ENCODE measurements around the gene ALDH2. TPM values are rescaled to one million over a fixed set of nuclear protein-coding genes. Genes with fewer than 3 reads are reported as not detected.
"Not testable (repeated sequence)": the region's sequence is repeated elsewhere in the genome, so short reads cannot be mapped to it uniquely, and the experiment has no call there.

Gene ALDH2
- total RNA-seq, 1 donor from 2014 or later, result 68.4 TPM

GRCh38 chr12:111828338-111828979 is 61.7 kb downstream of the ALDH2 start:
- H3K27ac Mint-ChIP-seq (ENCODE audit: unreplicated experiment), result no peak overlapping the region
- DNase-seq (ENCODE audit: extremely low spot score, unreplicated experiment), result no peak
- H3K27me3 Mint-ChIP-seq (ENCODE audit: unreplicated experiment), result peaks cover 30% of the 10 kb centered on the region
- no peaks in the 10 kb centered on the region for H3K9me3 Mint-ChIP-seq (ENCODE audit: unreplicated experiment)
- no peaks in the 10 kb centered on the region for H3K4me1 Mint-ChIP-seq (ENCODE audit: unreplicated experiment)
- no peaks in the 10 kb centered on the region for H3K36me3 Mint-ChIP-seq (ENCODE audit: unreplicated experiment)
- no peak overlapping the region for H3K4me3 Mint-ChIP-seq (ENCODE audit: unreplicated experiment)
- no peak for TF ChIP-seq CTCF (IDR thresholded peaks at IDR 0.05)

DNA sequence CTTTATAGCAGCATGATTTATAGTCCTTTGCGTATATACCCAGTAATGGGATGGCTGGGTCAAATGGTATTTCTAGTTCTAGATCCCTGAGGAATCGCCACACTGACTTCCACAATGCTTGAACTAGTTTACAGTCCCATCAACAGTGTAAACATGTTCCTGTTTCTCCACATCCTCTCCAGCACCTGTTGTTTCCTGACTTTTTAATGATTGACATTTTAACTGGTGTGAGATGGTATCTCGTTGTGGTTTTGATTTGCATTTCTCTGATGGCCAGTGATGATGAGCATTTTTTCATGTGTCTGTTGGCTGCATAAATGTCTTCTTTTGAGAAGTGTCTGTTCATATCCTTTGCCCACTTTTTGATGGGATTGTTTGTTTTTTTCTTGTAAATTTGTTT is 62.9 kb downstream of the ALDH2 start:
- not testable (repeated sequence) for DNase-seq (ENCODE audit: extremely low spot score, unreplicated experiment); H3K36me3 Mint-ChIP-seq (ENCODE audit: unreplicated experiment); H3K27ac Mint-ChIP-seq (ENCODE audit: unreplicated experiment); H3K4me1 Mint-ChIP-seq (ENCODE audit: unreplicated experiment); H3K9me3 Mint-ChIP-seq (ENCODE audit: unreplicated experiment); H3K4me3 Mint-ChIP-seq (ENCODE audit: unreplicated experiment)
- H3K27me3 Mint-ChIP-seq (ENCODE audit: unreplicated experiment), result peaks cover 23% of the 10 kb centered on the region

DNA sequence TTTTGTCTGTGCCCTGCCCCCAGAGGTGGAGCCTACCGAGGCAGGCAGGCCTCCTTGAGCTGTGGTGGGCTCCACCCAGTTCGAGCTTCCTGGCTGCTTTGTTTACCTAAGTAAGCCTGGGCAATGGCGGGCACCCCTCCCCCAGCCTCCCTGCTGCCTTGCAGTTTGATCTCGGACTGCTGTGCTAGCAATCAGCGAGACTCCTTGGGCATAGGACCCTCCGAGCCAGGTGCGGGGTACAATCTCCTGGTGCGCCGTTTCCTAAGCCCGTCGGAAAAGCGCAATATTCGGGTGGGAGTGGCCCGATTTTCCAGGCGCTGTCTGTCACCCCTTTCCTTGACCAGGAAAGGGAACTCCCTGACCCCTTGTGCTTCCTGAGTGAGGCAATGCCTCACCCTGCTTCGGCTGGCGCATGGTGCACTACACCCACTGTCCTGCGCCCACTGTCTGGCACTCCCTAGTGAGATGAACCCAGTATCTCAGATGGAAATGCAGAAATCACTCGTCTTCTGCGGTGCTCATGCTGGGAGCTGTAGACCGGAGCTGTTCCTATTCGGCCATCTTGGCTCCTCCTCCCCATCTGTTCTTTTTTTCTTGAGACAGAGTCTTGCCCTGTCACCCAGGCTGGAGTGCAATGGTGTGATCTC is 68.1 kb downstream of the ALDH2 start:
- not testable (repeated sequence) for H3K4me1 Mint-ChIP-seq (ENCODE audit: unreplicated experiment); DNase-seq (ENCODE audit: extremely low spot score, unreplicated experiment); H3K4me3 Mint-ChIP-seq (ENCODE audit: unreplicated experiment); H3K9me3 Mint-ChIP-seq (ENCODE audit: unreplicated experiment); H3K36me3 Mint-ChIP-seq (ENCODE audit: unreplicated experiment)
- peaks cover 13% of the 10 kb centered on the region for H3K27me3 Mint-ChIP-seq (ENCODE audit: unreplicated experiment)
- peak overlapping the region; percentile 38 for H3K27ac Mint-ChIP-seq (ENCODE audit: unreplicated experiment)

DNA sequence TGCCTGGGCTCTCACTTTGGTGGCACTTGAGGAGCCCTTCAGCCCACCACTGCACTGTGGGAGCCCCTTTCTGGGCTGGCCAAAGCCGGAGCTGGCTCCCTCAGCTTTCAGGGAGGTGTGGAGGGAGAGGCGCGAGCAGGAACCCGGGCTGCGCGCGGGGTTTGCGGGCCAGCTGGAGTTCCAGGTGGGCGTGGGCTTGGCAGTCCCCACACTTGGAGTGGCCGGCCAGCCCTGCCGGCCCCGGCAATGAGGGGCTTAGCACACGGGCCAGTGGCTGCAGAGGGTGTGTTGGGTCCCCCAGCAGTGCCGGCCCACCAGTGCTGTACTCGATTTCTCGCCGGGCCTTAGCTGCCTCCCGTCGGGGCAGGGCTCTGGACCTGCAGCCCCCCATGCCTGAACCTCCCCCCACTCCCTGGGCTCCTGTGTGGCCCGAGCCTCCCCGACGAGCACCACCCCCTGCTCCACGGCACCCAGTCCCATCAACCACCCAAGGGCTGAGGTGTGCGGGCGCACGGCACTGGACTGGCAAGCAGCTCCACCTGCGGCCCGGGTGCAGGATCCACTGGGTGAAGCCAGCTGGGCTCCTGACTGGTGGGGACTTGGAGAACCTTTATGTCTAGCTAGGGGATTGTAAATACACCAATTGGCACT is 68.9 kb downstream of the ALDH2 start:
- H3K27ac Mint-ChIP-seq (ENCODE audit: unreplicated experiment); H3K9me3 Mint-ChIP-seq (ENCODE audit: unreplicated experiment): not testable (repeated sequence)

GRCh38 chr12:111838353-111838752 is 71.6 kb downstream of the ALDH2 start:
- Mint-ChIP-seq H3K27me3 (ENCODE audit: unreplicated experiment) (peaks cover 3% of the 10 kb centered on the region), H3K9me3 (ENCODE audit: unreplicated experiment) (no peaks in the 10 kb centered on the region), H3K4me3 (ENCODE audit: unreplicated experiment) (no peak overlapping the region), H3K36me3 (ENCODE audit: unreplicated experiment) (peaks cover 7% of the 10 kb centered on the region), H3K4me1 (ENCODE audit: unreplicated experiment) (peaks cover 25% of the 10 kb centered on the region), H3K27ac (ENCODE audit: unreplicated experiment) (no peak overlapping the region)
- no peak for DNase-seq (ENCODE audit: extremely low spot score, unreplicated experiment)
- TF ChIP-seq CTCF (IDR thresholded peaks at IDR 0.05), result no peak

More for the DNA sequence above, 68.9 kb downstream of the ALDH2 start:
- H3K27me3 Mint-ChIP-seq (ENCODE audit: unreplicated experiment), result peaks cover 13% of the 10 kb centered on the region
- H3K36me3 Mint-ChIP-seq (ENCODE audit: unreplicated experiment); DNase-seq (ENCODE audit: extremely low spot score, unreplicated experiment); H3K4me3 Mint-ChIP-seq (ENCODE audit: unreplicated experiment): not testable (repeated sequence)
- peaks cover 11% of the 10 kb centered on the region for H3K4me1 Mint-ChIP-seq (ENCODE audit: unreplicated experiment)

DNA sequence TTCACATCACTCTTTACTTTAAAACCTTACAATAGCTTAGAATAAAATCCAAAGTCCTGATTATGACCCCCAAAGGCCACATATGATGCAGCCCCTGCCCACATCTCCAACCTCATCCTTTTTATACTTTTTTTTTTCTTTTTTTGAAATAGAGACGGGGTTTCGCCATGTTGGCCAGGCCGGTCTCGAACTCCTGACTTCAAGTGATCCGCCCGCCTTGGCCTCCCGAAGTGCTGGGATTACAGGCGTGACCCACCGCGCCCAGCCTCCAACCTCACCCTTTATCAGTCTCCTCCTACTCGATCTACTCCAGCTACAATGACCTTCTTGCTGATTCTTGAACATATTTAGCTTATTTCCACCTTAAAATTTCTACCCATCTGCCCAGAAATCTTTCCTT is 74.1 kb downstream of the ALDH2 start:
- Mint-ChIP-seq H3K36me3 (ENCODE audit: unreplicated experiment) (peaks cover 7% of the 10 kb centered on the region), H3K4me1 (ENCODE audit: unreplicated experiment) (peaks cover 42% of the 10 kb centered on the region), H3K27me3 (ENCODE audit: unreplicated experiment) (no peaks in the 10 kb centered on the region), H3K4me3 (ENCODE audit: unreplicated experiment) (peak overlapping the region; percentile 94), H3K9me3 (ENCODE audit: unreplicated experiment) (no peaks in the 10 kb centered on the region), H3K27ac (ENCODE audit: unreplicated experiment) (peak overlapping the region; percentile 98)
- DNase-seq (ENCODE audit: extremely low spot score, unreplicated experiment), result no peak
- no peak for TF ChIP-seq CTCF (IDR thresholded peaks at IDR 0.05)
